Pancreas (tissue), 10 donors: Measurements from ENCODE around the gene TNIK. TPM values are rescaled to one million over a fixed set of nuclear protein-coding genes. Genes with fewer than 3 reads are reported as not detected.

Source experiments
- ATAC-seq, 4 donors: fragments of 200-7000 bp; cut with Tn5 transposase; one replicate each; pipeline versions ENCODE4 v1.8.0 to v1.9.1; 2020; ENCODE audit warnings: mild to moderate bottlenecking in 4 of 4, moderate library complexity in 4 of 4
- DNase-seq, 6 donors: peaks; one replicate each; pipeline ENCODE4 v3.0.0-alpha.2; 2020
- FAIRE-seq: peaks from 2 replicates; lab custom pipeline; 2012; peaks lifted over from hg19 to GRCh38; lab: Jason Lieb, UNC
- H3K27ac ChIP-seq, 4 donors: fragments of 200-600 bp; sonication (generic); 1 replicate in 3 of 4; 2 replicates in 1 of 4; pipeline versions ENCODE4 v1.5.0 to v1.8.0; 2020
- H3K27me3 ChIP-seq, 4 donors: fragments of 200-600 bp; one replicate each; pipeline ENCODE4 v1.8.0; 2021
- H3K36me3 ChIP-seq, 3 donors: fragments of 200-600 bp; sonication (generic) in 1 of 3; one replicate each; pipeline versions ENCODE4 v1.5.0 to v1.8.0; 2020 to 2021
- H3K4me1 ChIP-seq, 3 donors: fragments of 200-600 bp; one replicate each; pipeline ENCODE4 v1.8.0; 2021
- H3K4me3 ChIP-seq, 4 donors: fragments of 200-600 bp; sonication (generic) in 2 of 4; one replicate each; pipeline versions ENCODE4 v1.5.0 to v1.8.0; 2020 to 2021
- H3K9me3 ChIP-seq, 4 donors: fragments of 200-600 bp; one replicate each; pipeline ENCODE4 v1.8.0; 2021
- CTCF ChIP-seq, 4 donors: fragments of 200-600 bp; sonication (generic) in 3 of 4; IDR thresholded peaks; one replicate each; pipeline versions ENCODE4 v1.5.0 to v1.8.0; 2021; ENCODE audit warnings: antibody characterized with exemption in 4 of 4
- WGBS, 2 donors: extraction: QIAGEN DNeasy Blood & Tissue Kit; methylation state at CpG; one replicate each; pipeline ENCODE4 v1.1.7; 2013; 5-methylcytosine and 5-hydroxymethylcytosine counted together
- intact Hi-C, 3 donors: fragments of 100-400 bp; cut with DNase I; formaldehyde crosslinking; loops; one replicate each; pipeline versions ENCODE4 v1.11.1 to v1.14.2; 2022
- polyA plus RNA-seq, 2 donors: library from polyadenylated mRNA; stranded (reverse); fragments of 200-250 nt; gene quantifications; one replicate each; pipeline ENCODE4 v1.2.3, GENCODE V29; 2013
- total RNA-seq, 6 donors: library from RNA; stranded (reverse); fragmentation: NEBNext Ultra II Directional in 4 of 6; extraction: Animal tissue kit (Norgen Biotek cat#: 25700) in 4 of 6; gene quantifications; one replicate each; pipeline versions ENCODE4 v1.2.1 to v1.2.4, GENCODE V29; 2021 to 2023
- donor health status: healthy with polysubstance abuse.
- donor health status: DM: no; HTN: no; CAD: no; lungs with moderate emphysema.
- donor health status: DM: no; HTN: no; CAD: no.
- donor health status: control.
- donor health status: control.
- donor health status: Bipolar disorder and iron deficiency.
- donor health status: DM: yes; HTN: yes; CAD: no.
- donor health status: DM: no; HTN: no; CAD: no.
- donor health status: DM: no; HTN: no; CAD: no.
- donor health status: DM: yes; HTN: yes; CAD: no.

TNIK gene
- total and polyA plus RNA-seq, 8 donors = 3.5 to 13.6 (median 5.8) TPM

GRCh38 chr3:171445620-171446204 is 14.5 kb downstream of the TNIK start:
- no peak for ATAC-seq
- Histone ChIP-seq H3K27ac (no peak overlapping the region), H3K4me1 (no peaks in the 10 kb centered on the region), H3K4me3 (no peak overlapping the region), H3K36me3 (no peaks in the 10 kb centered on the region), H3K9me3 (no peaks in the 10 kb centered on the region), H3K27me3 (no peaks in the 10 kb centered on the region)
- intact Hi-C loops = no loop called here
- DNase-seq = no peak
- 83 to 89% methylated on average over 6 of the region's 6 CpGs for WGBS, 2 donors
- no peak for FAIRE-seq
- TF ChIP-seq CTCF (IDR thresholded peaks at IDR 0.05) = no peak

GRCh38 chr3:171444001-171444690 is 16.1 kb downstream of the TNIK start:
- DNase-seq (no peak), ATAC-seq (no peak), FAIRE-seq (no peak)
- intact Hi-C loops = no loop called here
- H3K27ac ChIP-seq = no peak overlapping the region
- TF ChIP-seq CTCF (IDR thresholded peaks at IDR 0.05) = no peak
- H3K4me3 ChIP-seq = no peak overlapping the region
- no peaks in the 10 kb centered on the region for H3K27me3 ChIP-seq
- 79% methylated on average over 3 of the region's 3 CpGs for WGBS, 2 donors
- no peaks in the 10 kb centered on the region for H3K4me1 ChIP-seq
- H3K36me3 ChIP-seq = no peaks in the 10 kb centered on the region
- no peaks in the 10 kb centered on the region for H3K9me3 ChIP-seq

- Histone ChIP-seq H3K36me3 (no peaks in the 10 kb centered on the region), H3K27me3 (no peaks in the 10 kb centered on the region), H3K4me1 (no peaks in the 10 kb centered on the region), H3K9me3 (no peaks in the 10 kb centered on the region), H3K4me3 (no peak overlapping the region), H3K27ac (no peak overlapping the region)
- ATAC-seq (no peak), FAIRE-seq (no peak), DNase-seq (no peak)
- intact Hi-C loops = no loop called here
- no peak for TF ChIP-seq CTCF (IDR thresholded peaks at IDR 0.05)
- 82 to 85% methylated on average over 6 of the region's 6 CpGs for WGBS, 2 donors
Observed at GRCh38 chr3:171443211-171443957, 16.8 kb downstream of the TNIK start.

GRCh38 chr3:171442184-171442583 is 18.0 kb downstream of the TNIK start:
- ATAC-seq = no peak
- no peaks in the 10 kb centered on the region for H3K9me3 ChIP-seq
- WGBS, 2 donors = 76 to 77% methylated on average over 2 of the region's 2 CpGs
- no peaks in the 10 kb centered on the region for H3K4me1 ChIP-seq
- no peaks in the 10 kb centered on the region for H3K27me3 ChIP-seq
- no peak for FAIRE-seq
- TF ChIP-seq CTCF (IDR thresholded peaks at IDR 0.05) = no peak
- intact Hi-C loops = no loop called here
- H3K4me3 ChIP-seq = no peak overlapping the region
- no peaks in the 10 kb centered on the region for H3K36me3 ChIP-seq
- H3K27ac ChIP-seq = no peak overlapping the region
- no peak for DNase-seq
